Progenitor cell of endocrine pancreas (in vitro differentiated cells): ENCODE results near the gene EBF4. TPM values are rescaled to one million over a fixed set of nuclear protein-coding genes. Genes with fewer than 3 reads are reported as not detected.

Source experiments
- DNase-seq: peaks from one replicate; pipeline ENCODE4 v3.0.0; 2021; ENCODE audit warnings: low spot score; ENCODE audit not compliant: unreplicated experiment
- H3K27ac Mint-ChIP-seq: 2 replicates; pipeline ENCODE4 v1.8.0; 2021; ENCODE audit warnings: mild to moderate bottlenecking, moderate library complexity, mixed read lengths
- H3K27me3 Mint-ChIP-seq: 2 replicates; pipeline ENCODE4 v1.8.0; 2021; ENCODE audit warnings: mixed read lengths
- H3K36me3 Mint-ChIP-seq: 2 replicates; pipeline ENCODE4 v1.8.0; 2022; ENCODE audit warnings: mixed read lengths; ENCODE audit not compliant: insufficient read depth
- H3K4me1 Mint-ChIP-seq: 2 replicates; pipeline ENCODE4 v1.8.0; 2021; ENCODE audit warnings: low read depth, mixed read lengths
- H3K4me3 Mint-ChIP-seq: 2 replicates; pipeline ENCODE4 v1.8.0; 2021; ENCODE audit warnings: low read depth, mild to moderate bottlenecking, moderate library complexity, mixed read lengths
- H3K9me3 Mint-ChIP-seq: 2 replicates; pipeline ENCODE4 v1.8.0; 2021; ENCODE audit warnings: low read depth, mixed read lengths
- CTCF ChIP-seq: fragments of 200-600 bp; sonication (generic); IDR thresholded peaks from one replicate; pipeline ENCODE4 v1.5.0; 2021; ENCODE audit warnings: antibody characterized with exemption, mild to moderate bottlenecking; ENCODE audit not compliant: unreplicated experiment
- total RNA-seq: library from RNA; stranded (reverse); gene quantifications from 2 replicates; pipeline ENCODE4 v1.2.1, GENCODE V29; 2021

The EBF4 gene
- total RNA-seq, 1 donor from 2014 or later = 63.8 TPM

DNA sequence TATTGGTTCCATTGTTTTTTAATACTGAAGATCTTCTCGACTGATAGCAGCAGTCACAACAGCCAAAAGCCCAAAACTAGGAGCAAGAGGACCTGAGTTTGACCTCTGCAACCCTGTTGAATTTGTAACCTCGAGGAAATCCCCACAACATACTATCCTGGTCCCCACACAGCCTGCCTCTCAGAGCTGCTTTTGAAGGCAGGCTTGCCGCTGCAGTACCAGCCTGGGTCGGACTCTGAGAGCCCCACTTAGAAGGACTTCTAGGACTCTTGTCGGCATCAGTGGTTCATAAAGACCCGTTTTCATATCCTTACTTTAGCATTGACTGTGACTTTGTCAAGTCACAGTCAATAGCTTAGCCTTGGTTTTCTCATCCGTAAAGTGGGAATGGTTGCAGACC lies 49.3 kb downstream of the EBF4 start:
- no peaks in the 10 kb centered on the region for H3K9me3 Mint-ChIP-seq
- H3K4me3 Mint-ChIP-seq = no peak overlapping the region
- H3K27me3 Mint-ChIP-seq = peaks cover 50% of the 10 kb centered on the region
- no peak for TF ChIP-seq CTCF
- DNase-seq = no peak
- no peaks in the 10 kb centered on the region for H3K4me1 Mint-ChIP-seq
- no peak overlapping the region for H3K27ac Mint-ChIP-seq
- H3K36me3 Mint-ChIP-seq = no peaks in the 10 kb centered on the region

GRCh38 chr20:2742431-2742830 lies 49.9 kb downstream of the EBF4 start:
- no peak for TF ChIP-seq CTCF
- DNase-seq = no peak
- no peak overlapping the region for H3K4me3 Mint-ChIP-seq
- no peaks in the 10 kb centered on the region for H3K9me3 Mint-ChIP-seq
- H3K27ac Mint-ChIP-seq = no peak overlapping the region
- H3K36me3 Mint-ChIP-seq = no peaks in the 10 kb centered on the region
- H3K27me3 Mint-ChIP-seq = peaks cover 55% of the 10 kb centered on the region
- no peaks in the 10 kb centered on the region for H3K4me1 Mint-ChIP-seq

GRCh38 chr20:2742934-2743559 lies 50.5 kb downstream of the EBF4 start:
- Mint-ChIP-seq H3K36me3 (no peaks in the 10 kb centered on the region), H3K9me3 (no peaks in the 10 kb centered on the region), H3K4me1 (no peaks in the 10 kb centered on the region), H3K4me3 (no peak overlapping the region), H3K27me3 (peaks cover 62% of the 10 kb centered on the region), H3K27ac (no peak overlapping the region)
- peak; percentile 67 for DNase-seq
- peak; percentile 90 for TF ChIP-seq CTCF

GRCh38 chr20:2745060-2745910 lies 52.7 kb downstream of the EBF4 start:
- no peak for DNase-seq
- H3K4me1 Mint-ChIP-seq = peaks cover 4% of the 10 kb centered on the region
- H3K27ac Mint-ChIP-seq = no peak overlapping the region
- H3K9me3 Mint-ChIP-seq = no peaks in the 10 kb centered on the region
- no peaks in the 10 kb centered on the region for H3K36me3 Mint-ChIP-seq
- no peak overlapping the region for H3K4me3 Mint-ChIP-seq
- H3K27me3 Mint-ChIP-seq = peaks cover 75% of the 10 kb centered on the region
- TF ChIP-seq CTCF = no peak

DNA sequence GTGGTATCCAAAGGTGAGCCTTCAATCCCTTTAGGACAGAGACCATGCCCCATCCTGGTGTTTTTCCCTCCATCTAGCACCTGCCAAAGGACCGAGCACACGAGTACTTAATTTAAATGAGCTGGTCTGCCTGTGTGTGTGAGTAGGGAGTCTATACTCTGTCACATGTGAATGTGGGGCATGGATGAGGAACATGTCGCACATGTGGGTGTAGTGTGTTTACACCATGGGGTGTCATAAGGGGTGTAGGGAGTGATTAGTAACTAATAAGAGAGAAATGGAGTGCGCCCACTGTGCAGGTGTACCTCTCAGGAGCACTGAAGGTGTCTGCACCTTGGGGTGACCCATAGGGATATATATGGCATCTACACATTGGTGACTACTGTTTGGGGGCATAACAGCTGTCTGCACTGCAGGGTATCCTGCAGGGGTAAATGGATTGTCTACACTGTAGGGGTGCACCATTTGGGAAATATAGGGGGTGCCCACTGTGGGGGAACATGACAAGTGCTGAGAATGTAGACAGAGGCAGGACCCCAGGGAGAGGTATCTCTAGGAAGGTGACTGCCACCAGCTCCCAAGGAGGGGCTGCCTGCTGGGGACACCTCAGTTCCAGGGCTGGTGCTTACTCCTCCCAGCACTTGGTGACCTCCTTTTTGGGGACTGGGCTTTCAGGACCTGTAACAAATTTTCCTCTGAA lies 53.5 kb downstream of the EBF4 start:
- Mint-ChIP-seq H3K4me3 (no peak overlapping the region), H3K4me1 (peaks cover 9% of the 10 kb centered on the region), H3K9me3 (no peaks in the 10 kb centered on the region), H3K27ac (no peak overlapping the region), H3K36me3 (no peaks in the 10 kb centered on the region), H3K27me3 (peaks cover 78% of the 10 kb centered on the region)
- DNase-seq = no peak
- TF ChIP-seq CTCF = no peak
